Activated CD4-positive, alpha-beta T cell treated with anti-CD3 and anti-CD28 coated beads, Interleukin-2, amount 50 U/mL, for 24 hours (primary cell): ENCODE measurements around the gene SELL.
"Not testable (repeated sequence)": the region's sequence is repeated elsewhere in the genome, so short reads cannot be mapped to it uniquely, and the experiment has no call there.

ENCODE experiments used
- DNase-seq, 2 donors: peaks; one replicate each; pipeline ENCODE4 v3.0.0-alpha.2; 2020; ENCODE audit warnings: low read depth in 1 of 2, low spot score in 1 of 2

Gene SELL

GRCh38 chr1:169670244-169670643, 41.2 kb downstream of the SELL start:
- DNase-seq = not testable (repeated sequence)

- not testable (repeated sequence) for DNase-seq
Observed at GRCh38 chr1:169667699-169668596, 43.5 kb downstream of the SELL start.

- not testable (repeated sequence) for DNase-seq
Observed at GRCh38 chr1:169667227-169667639, 44.2 kb downstream of the SELL start.

- DNase-seq = not testable (repeated sequence)
Observed at GRCh38 chr1:169662680-169663079, 48.7 kb downstream of the SELL start.

- DNase-seq = not testable (repeated sequence)
Observed at GRCh38 chr1:169661066-169661465, 50.4 kb downstream of the SELL start.

GRCh38 chr1:169658777-169659176, 52.6 kb downstream of the SELL start:
- not testable (repeated sequence) for DNase-seq

- DNase-seq = no peak
Observed at GRCh38 chr1:169653873-169654272, 57.5 kb downstream of the SELL start.

GRCh38 chr1:169651035-169651434, 60.4 kb downstream of the SELL start:
- no peak for DNase-seq

GRCh38 chr1:169650551-169650950, 60.9 kb downstream of the SELL start:
- DNase-seq = no peak

- no peak for DNase-seq
Observed at GRCh38 chr1:169648709-169649108, 62.7 kb downstream of the SELL start.

GRCh38 chr1:169648187-169648586, 63.2 kb downstream of the SELL start:
- no peak for DNase-seq

GRCh38 chr1:169647512-169647911, 63.9 kb downstream of the SELL start:
- no peak for DNase-seq

- DNase-seq = no peak
Observed at GRCh38 chr1:169644297-169644696, 67.1 kb downstream of the SELL start.
